Gastroesophageal sphincter (tissue), 4 donors: ENCODE data around the gene SPAG16. TPM values are rescaled to one million over a fixed set of nuclear protein-coding genes. Genes with fewer than 3 reads are reported as not detected.
A peak's percentile ranks its signal among the peaks of the same experiment; 100 is the strongest.

ENCODE experiments used
- ATAC-seq: fragments of 150-250 bp; one replicate; pipeline ENCODE4 v1.9.1; 2016; ENCODE audit warnings: mild to moderate bottlenecking, moderate library complexity
- H3K27ac ChIP-seq, 4 donors: fragments of 200-600 bp; sonication (generic) in 3 of 4; 1 replicate in 3 of 4; 2 replicates in 1 of 4; pipeline ENCODE4 v1.5.1; 2016 to 2019
- H3K27me3 ChIP-seq: fragments of 200-600 bp; sonication (generic); one replicate; pipeline ENCODE4 v1.5.1; 2019
- H3K36me3 ChIP-seq, 2 donors: fragments of 200-600 bp; sonication (generic); one replicate each; pipeline ENCODE4 v1.5.1; 2019; ENCODE audit warnings: control low read depth in 1 of 2
- H3K4me1 ChIP-seq, 3 donors: fragments of 200-600 bp; sonication (generic); 1 replicate in 2 of 3; 2 replicates in 1 of 3; pipeline ENCODE4 v1.5.1; 2016 to 2019; ENCODE audit warnings: control low read depth in 2 of 3
- H3K4me3 ChIP-seq, 2 donors: fragments of 200-600 bp; sonication (generic); one replicate each; pipeline ENCODE4 v1.5.1; 2019; ENCODE audit warnings: mild to moderate bottlenecking in 1 of 2, moderate library complexity in 1 of 2
- H3K9me3 ChIP-seq, 3 donors: fragments of 200-600 bp; sonication (generic); one replicate each; pipeline ENCODE4 v1.5.1; 2017 to 2019; ENCODE audit warnings: control low read depth in 2 of 3
- CTCF ChIP-seq, 4 experiments: fragments of 200-600 bp in 2 of 4; fragments of 450-650 bp in 2 of 4; sonication (generic) in 1 of 4; IDR thresholded peaks; one replicate each; pipeline ENCODE4 v1.5.1; 2017 to 2019; ENCODE audit warnings: antibody characterized with exemption in 4 of 4, mild to moderate bottlenecking in 2 of 4, moderate library complexity in 2 of 4
- EP300 ChIP-seq: sonication (generic); formaldehyde crosslinking; IDR thresholded peaks from one replicate; pipeline ENCODE4 v1.6.1; 2017; ENCODE audit warnings: antibody characterized with exemption, mild to moderate bottlenecking
- POLR2A ChIP-seq, 2 donors: fragments of 450-650 bp; IDR thresholded peaks; one replicate each; pipeline ENCODE4 v1.6.1; 2017; ENCODE audit warnings: antibody characterized with exemption in 2 of 2, mild to moderate bottlenecking in 2 of 2, moderate library complexity in 1 of 2
- POLR2AphosphoS5 ChIP-seq: sonication (generic); formaldehyde crosslinking; IDR thresholded peaks from one replicate; pipeline ENCODE4 v1.6.1; 2017; ENCODE audit warnings: antibody characterized with exemption
- WGBS, 2 donors: methylation state at CpG; one replicate each; pipeline ENCODE4 v1.1.5; 2018; ENCODE audit warnings: low coverage in 1 of 2; 5-methylcytosine and 5-hydroxymethylcytosine counted together
- total RNA-seq, 4 donors: library from RNA; depleted of rRNA; stranded (reverse); fragments of >200 nt; gene quantifications; one replicate each; pipeline ENCODE4 v1.1.0, GENCODE V29; 2016

Gene SPAG16
- total RNA-seq, 4 donors from 2014 or later = 28.9 to 39.8 (median 36.7) TPM

- no peak overlapping the region for H3K4me3 ChIP-seq
- no peak overlapping the region for H3K27ac ChIP-seq
- peaks cover 0 to 5% (median 0%) of the 10 kb centered on the region in 3 donors for H3K4me1 ChIP-seq
- H3K36me3 ChIP-seq = no peaks in the 10 kb centered on the region
- ATAC-seq = peak; percentile 61
- no peaks in the 10 kb centered on the region for H3K27me3 ChIP-seq
- TF ChIP-seq POLR2A (IDR thresholded peaks at IDR 0.05) (no peak), POLR2AphosphoS5 (peak; percentile 79), EP300 (no peak), CTCF (IDR thresholded peaks at IDR 0.05) (no peak)
- 40 to 56% methylated on average over 2 to 3 of the region's 3 CpGs for WGBS, 2 donors
- no peaks in the 10 kb centered on the region for H3K9me3 ChIP-seq
Observed at GRCh38 chr2:214019229-214019972, 735.1 kb downstream of the SPAG16 start.

- H3K27me3 ChIP-seq = no peaks in the 10 kb centered on the region
- WGBS, 2 donors = 69 to 78% methylated on average over 4 of the region's 4 CpGs
- TF ChIP-seq CTCF (IDR thresholded peaks at IDR 0.05) (no peak), POLR2AphosphoS5 (no peak), POLR2A (IDR thresholded peaks at IDR 0.05) (no peak)
- H3K4me3 ChIP-seq = no peak overlapping the region
- peaks cover 0 to 5% (median 0%) of the 10 kb centered on the region in 3 donors for H3K4me1 ChIP-seq
- no peak for ATAC-seq
- H3K36me3 ChIP-seq = no peaks in the 10 kb centered on the region
- no peak overlapping the region for H3K27ac ChIP-seq
- H3K9me3 ChIP-seq = no peaks in the 10 kb centered on the region
Observed at GRCh38 chr2:214019973-214020345, 735.7 kb downstream of the SPAG16 start.

- no peak for ATAC-seq
- 83 to 100% methylated on average over 2 of the region's 2 CpGs for WGBS, 2 donors
- H3K9me3 ChIP-seq = no peaks in the 10 kb centered on the region
- H3K36me3 ChIP-seq = no peaks in the 10 kb centered on the region
- TF ChIP-seq POLR2AphosphoS5 = no peak
- no peak for TF ChIP-seq CTCF (IDR thresholded peaks at IDR 0.05)
- no peak for TF ChIP-seq EP300
- no peak for TF ChIP-seq POLR2A (IDR thresholded peaks at IDR 0.05)
- no peaks in the 10 kb centered on the region for H3K4me1 ChIP-seq
- no peaks in the 10 kb centered on the region for H3K27me3 ChIP-seq
- H3K4me3 ChIP-seq = no peak overlapping the region
- no peak overlapping the region for H3K27ac ChIP-seq
Observed at GRCh38 chr2:214029190-214029589, 744.9 kb downstream of the SPAG16 start.

- TF ChIP-seq EP300 = no peak
- TF ChIP-seq POLR2AphosphoS5 = no peak
- no peak for TF ChIP-seq POLR2A (IDR thresholded peaks at IDR 0.05)
- no peak for TF ChIP-seq CTCF (IDR thresholded peaks at IDR 0.05)
- WGBS, 2 donors = 67 to 80% methylated on average over 1 of the region's 1 CpG
- Histone ChIP-seq H3K9me3 (no peaks in the 10 kb centered on the region), H3K4me3 (no peak overlapping the region), H3K36me3 (no peaks in the 10 kb centered on the region), H3K4me1 (no peaks in the 10 kb centered on the region), H3K27ac (no peak overlapping the region), H3K27me3 (no peaks in the 10 kb centered on the region)
- ATAC-seq = no peak
Observed at GRCh38 chr2:214031566-214031965, 747.3 kb downstream of the SPAG16 start.

GRCh38 chr2:214034417-214034816, 750.2 kb downstream of the SPAG16 start:
- H3K4me3 ChIP-seq = no peak overlapping the region
- 100% methylated on average over 1 of the region's 3 CpGs; no CpG with 5 or more reads in 1 of the 2 donors for WGBS, 2 donors
- no peaks in the 10 kb centered on the region for H3K9me3 ChIP-seq
- no peaks in the 10 kb centered on the region for H3K4me1 ChIP-seq
- no peaks in the 10 kb centered on the region for H3K27me3 ChIP-seq
- TF ChIP-seq POLR2A (IDR thresholded peaks at IDR 0.05) (no peak), EP300 (no peak), POLR2AphosphoS5 (no peak), CTCF (IDR thresholded peaks at IDR 0.05) (no peak)
- H3K27ac ChIP-seq = no peak overlapping the region
- no peaks in the 10 kb centered on the region for H3K36me3 ChIP-seq
- no peak for ATAC-seq
